Body of pancreas (tissue), 4 donors: Measurements from ENCODE around the gene ERCC8.

Source experiments
- POLR2A ChIP-seq, 3 donors: fragments of 450-650 bp; IDR thresholded peaks; one replicate each; pipeline ENCODE4 v1.6.1; 2016; ENCODE audit warnings: antibody characterized with exemption in 3 of 3, mild to moderate bottlenecking in 2 of 3
- TF ChIP-seq, protein P1 (sequence below), 7 experiments: fragments of 450-650 bp in 4 of 7; fragments of 200-600 bp in 3 of 7; sonication (generic) in 3 of 7; IDR thresholded peaks; one replicate each; pipeline ENCODE4 v1.5.1; 2016 to 2019; ENCODE audit warnings: antibody characterized with exemption in 7 of 7

GRCh38 chr5:60980511-60980910, 35.6 kb upstream of the ERCC8 start:
- TF ChIP-seq POLR2A (IDR thresholded peaks at IDR 0.05), result no peak
- TF ChIP-seq, protein P1, sequence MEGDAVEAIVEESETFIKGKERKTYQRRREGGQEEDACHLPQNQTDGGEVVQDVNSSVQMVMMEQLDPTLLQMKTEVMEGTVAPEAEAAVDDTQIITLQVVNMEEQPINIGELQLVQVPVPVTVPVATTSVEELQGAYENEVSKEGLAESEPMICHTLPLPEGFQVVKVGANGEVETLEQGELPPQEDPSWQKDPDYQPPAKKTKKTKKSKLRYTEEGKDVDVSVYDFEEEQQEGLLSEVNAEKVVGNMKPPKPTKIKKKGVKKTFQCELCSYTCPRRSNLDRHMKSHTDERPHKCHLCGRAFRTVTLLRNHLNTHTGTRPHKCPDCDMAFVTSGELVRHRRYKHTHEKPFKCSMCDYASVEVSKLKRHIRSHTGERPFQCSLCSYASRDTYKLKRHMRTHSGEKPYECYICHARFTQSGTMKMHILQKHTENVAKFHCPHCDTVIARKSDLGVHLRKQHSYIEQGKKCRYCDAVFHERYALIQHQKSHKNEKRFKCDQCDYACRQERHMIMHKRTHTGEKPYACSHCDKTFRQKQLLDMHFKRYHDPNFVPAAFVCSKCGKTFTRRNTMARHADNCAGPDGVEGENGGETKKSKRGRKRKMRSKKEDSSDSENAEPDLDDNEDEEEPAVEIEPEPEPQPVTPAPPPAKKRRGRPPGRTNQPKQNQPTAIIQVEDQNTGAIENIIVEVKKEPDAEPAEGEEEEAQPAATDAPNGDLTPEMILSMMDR (IDR thresholded peaks at IDR 0.05), result no peak
